Measurements from ENCODE around the gene FBXO4.

DNA sequence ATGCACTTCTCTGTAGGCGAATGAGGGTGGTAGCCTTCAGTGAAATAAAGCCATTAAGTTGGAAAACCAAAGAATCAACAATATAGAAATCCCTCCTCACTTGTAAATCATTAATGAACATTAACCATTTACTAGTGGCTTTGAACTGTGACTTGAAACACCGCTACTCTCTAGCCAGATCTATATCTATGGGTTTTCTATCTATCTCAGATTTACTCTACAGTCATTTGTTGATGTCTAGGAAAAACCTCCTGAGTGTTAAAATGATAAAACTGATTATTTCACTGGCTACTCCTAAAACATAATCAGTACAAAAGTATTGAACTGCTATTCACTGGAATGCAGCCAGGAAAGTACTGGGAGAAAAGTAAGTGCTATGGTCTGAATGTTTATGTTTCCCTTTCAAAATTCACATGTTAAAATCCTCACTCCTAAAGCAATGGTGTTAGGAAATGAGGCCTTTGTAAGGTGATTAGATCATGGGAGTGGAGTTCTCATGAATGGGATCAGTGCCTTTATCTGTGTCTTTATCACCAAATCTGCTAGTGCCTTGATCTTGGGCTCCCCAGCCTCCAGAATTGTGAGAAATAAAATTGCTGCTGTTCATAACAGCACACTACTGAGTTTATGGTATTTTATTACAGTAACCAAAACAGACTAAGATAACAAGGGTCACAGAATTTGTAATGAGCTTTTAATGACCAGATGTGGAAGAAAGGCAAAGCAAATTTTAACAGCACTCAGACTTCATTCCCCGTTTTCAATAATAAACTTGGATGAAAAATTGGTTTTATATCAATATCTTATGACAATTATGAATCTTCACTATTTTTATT, 46.2 kb upstream of the FBXO4 start:
- TF ChIP-seq, protein P1, sequence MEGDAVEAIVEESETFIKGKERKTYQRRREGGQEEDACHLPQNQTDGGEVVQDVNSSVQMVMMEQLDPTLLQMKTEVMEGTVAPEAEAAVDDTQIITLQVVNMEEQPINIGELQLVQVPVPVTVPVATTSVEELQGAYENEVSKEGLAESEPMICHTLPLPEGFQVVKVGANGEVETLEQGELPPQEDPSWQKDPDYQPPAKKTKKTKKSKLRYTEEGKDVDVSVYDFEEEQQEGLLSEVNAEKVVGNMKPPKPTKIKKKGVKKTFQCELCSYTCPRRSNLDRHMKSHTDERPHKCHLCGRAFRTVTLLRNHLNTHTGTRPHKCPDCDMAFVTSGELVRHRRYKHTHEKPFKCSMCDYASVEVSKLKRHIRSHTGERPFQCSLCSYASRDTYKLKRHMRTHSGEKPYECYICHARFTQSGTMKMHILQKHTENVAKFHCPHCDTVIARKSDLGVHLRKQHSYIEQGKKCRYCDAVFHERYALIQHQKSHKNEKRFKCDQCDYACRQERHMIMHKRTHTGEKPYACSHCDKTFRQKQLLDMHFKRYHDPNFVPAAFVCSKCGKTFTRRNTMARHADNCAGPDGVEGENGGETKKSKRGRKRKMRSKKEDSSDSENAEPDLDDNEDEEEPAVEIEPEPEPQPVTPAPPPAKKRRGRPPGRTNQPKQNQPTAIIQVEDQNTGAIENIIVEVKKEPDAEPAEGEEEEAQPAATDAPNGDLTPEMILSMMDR (IDR thresholded peaks at IDR 0.05), result no peak
- TF ChIP-seq POLR2A (IDR thresholded peaks at IDR 0.05), result no peak
